ENCODE measurements around the gene SOX6.

The SOX6 gene

GRCh38 chr11:15985127-15985859 lies 371.1 kb downstream of the SOX6 start:
- no peak for DNase-seq

- DNase-seq: no peak
Observed at GRCh38 chr11:15981292-15981691, 375.1 kb downstream of the SOX6 start.

- DNase-seq: no peak
Observed at GRCh38 chr11:15977116-15977515, 379.2 kb downstream of the SOX6 start.

DNA sequence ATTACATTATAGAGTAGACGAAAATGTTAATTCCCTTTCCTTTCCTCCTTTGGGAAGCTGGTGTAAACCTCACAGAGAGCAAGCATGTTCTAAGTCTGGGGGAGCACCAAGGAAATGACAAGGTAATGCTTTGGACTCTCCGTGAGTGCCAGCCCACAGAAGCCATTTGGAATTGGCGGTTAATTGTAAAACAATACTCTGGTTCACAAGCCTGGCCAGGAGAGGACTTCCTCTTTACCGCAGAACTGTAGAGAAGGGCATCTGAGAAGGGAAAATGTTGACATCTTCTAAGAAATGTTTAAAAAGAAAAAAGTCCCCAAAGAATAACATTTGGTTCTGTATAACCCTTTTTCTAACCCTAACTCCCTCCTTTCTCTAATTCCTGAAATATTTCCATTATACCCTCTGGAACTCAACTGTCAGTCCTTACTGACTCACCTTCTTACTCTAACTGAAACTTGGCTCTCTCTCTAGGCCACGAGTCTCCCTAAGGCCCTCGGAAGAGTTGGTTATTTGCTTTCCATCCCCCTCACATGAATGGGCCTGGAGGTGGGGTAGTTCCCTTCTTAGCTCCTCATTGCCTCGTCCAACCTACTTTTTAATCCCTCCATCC lies 379.8 kb downstream of the SOX6 start:
- DNase-seq: peak; percentile 81

DNA sequence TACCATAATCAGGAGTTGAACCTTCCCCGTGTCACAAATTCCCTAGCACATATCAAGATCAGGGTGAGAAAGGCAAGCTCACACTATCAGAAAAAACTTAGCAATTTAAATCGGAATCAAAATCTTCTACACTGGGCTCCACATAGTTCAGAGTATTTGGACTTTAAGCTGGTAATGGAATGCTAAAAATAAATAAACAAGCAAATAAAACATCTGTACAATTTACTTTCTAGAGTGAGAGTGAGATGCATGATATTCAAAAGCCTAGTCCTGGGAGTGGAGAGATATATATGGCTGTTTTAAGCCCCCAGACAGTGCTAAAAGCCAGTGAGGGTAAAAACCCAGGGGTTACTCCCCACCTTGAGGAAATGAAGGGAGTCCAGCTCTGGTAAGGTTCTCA lies 380.6 kb downstream of the SOX6 start:
- DNase-seq: no peak

GRCh38 chr11:15972838-15973237 lies 383.5 kb downstream of the SOX6 start:
- DNase-seq: no peak

DNA sequence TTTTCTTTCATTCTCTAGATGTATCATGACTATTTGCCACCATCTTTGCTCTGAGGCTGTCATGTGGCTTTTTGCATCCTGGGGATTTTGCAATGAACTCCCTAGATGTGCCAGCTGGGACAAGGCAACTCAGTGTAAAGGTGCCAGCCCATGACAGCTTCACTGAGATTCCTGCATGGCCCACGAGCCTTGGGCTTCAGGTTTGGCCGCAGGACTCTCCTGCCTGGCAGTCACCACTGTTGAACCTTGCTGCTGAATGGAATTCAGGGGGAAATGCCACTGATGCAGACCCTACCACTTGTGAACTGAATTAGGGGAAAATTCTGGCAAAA lies 385.2 kb downstream of the SOX6 start:
- DNase-seq: no peak

DNA sequence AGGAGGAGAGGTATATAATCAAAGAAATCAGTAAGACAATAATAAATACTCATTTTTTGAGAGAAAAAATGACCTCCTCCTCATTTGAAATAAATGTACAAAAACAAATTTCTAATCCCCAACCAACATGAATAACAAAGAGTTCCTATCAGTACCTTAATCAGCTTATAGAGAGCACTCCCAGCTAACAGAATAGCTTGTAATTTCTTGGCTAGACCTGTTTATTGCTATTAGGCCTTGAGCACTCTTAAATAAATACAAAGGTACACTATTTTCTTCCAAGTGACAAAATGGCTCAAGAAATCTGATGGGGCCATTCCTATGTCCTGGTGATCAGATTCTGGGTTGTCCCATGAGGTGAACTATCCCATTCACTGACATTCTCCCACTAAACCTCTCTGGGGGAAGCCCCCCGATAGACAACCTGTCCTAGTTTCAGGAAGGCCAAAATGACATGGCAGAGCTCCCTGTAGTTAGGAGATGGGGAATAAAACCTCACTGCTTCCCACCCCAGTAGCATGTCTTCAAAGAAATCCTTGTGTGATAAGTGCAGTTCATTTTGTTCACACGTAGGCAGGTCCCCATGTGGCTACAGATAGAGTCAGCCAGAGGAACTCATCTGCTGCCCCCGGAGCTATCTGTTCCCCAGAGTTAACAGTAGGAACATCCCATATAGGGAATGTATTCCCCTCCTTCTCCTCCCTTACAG lies 385.7 kb downstream of the SOX6 start:
- no peak for DNase-seq

GRCh38 chr11:15969701-15970329 lies 386.5 kb downstream of the SOX6 start:
- DNase-seq: peak; percentile 73

GRCh38 chr11:15969281-15969680 lies 387.1 kb downstream of the SOX6 start:
- DNase-seq: peak; percentile 82

DNA sequence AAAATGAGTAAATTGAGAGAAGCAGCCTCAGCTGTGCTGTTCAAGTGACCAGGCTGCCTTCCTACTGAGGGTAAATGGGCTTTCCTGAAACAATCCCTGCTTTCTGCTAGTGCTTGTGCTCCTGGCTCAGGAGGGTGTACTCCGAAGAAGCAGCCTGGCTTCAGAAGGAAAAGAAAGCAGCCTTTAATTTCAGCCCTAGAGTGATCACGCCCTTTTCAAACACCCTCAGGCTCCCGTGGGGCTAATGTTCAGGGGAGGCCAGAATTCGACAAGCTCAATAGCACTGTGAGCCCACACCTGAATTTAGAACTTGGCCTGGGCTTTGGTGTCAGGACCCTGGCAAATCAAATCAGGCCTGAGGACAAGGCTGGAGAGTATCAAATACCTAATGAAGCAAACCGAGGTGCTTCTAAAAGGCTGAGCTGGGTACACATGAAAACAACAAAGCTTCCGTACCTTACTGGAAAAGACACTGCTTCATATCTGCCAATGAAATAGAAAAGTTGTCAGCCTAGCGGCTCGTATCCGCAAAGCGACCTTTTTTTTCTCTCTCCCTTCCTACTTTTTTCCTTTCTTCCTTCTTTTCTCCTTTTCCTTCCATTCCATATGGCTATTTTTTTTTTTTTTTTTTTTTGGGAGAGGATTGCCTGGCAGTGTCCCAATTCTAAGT lies 387.8 kb downstream of the SOX6 start:
- DNase-seq: no peak

DNA sequence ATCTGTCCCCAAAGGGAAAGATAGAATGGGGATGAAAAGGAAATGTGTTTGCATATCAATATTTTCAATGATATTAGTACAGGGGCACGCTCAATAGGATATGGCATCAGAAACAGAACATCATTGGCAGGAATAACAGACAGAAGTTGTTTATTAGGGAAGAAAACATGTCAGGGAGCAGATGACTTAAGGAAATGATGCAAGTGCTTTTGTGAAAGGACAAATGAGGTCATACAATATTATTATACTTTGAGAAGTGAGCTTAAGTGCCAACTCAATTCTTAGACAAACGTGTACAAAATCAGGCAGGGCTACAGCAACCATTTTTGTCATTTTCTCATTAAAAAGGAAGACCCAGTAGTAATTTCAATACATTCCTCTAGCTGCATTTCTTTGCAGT lies 388.4 kb downstream of the SOX6 start:
- no peak for DNase-seq

GRCh38 chr11:15967166-15967565 lies 389.2 kb downstream of the SOX6 start:
- no peak for DNase-seq

- DNase-seq: no peak
Observed at GRCh38 chr11:15965562-15966250, 390.6 kb downstream of the SOX6 start.

DNA sequence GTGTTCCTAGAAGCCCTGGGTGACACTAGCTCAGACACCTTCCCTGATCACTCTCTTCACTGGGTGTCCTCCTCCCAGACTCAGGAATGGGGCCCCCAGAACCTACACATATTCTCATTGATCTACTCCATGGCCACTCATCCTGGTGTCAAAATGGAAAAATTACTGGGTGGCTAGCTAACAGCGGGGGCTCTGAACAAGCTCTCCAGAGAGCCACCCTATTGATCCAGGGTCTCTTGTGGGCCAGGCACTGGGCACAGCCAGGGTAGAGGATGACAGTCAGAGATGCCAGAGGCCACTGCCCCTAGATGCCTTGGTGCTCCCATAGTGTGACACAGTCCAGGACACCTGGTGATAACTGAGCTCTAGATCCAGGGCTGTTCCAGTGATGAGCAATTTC lies 393.1 kb downstream of the SOX6 start:
- DNase-seq: no peak

DNA sequence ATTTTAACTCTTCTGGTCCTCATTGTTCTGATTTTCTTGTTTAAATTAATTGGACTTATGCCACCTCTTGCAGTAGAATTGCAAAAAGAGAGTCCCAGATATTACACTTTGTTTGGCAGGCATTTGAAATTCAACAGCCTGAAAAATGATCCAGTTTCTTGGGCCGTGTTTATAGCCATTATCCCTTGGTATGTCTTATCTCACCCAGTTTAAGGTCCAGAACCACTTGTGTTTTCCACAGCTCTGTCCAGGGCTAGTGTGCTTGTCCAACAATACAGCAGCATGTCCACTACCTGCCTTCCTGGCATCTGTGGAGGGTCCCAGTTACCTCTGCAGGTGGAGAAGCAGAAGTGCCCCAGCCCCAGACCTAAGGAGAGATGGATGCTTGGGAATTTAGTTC lies 397.4 kb downstream of the SOX6 start:
- no peak for DNase-seq

- DNase-seq: no peak
Observed at GRCh38 chr11:15957234-15957633, 399.1 kb downstream of the SOX6 start.

DNA sequence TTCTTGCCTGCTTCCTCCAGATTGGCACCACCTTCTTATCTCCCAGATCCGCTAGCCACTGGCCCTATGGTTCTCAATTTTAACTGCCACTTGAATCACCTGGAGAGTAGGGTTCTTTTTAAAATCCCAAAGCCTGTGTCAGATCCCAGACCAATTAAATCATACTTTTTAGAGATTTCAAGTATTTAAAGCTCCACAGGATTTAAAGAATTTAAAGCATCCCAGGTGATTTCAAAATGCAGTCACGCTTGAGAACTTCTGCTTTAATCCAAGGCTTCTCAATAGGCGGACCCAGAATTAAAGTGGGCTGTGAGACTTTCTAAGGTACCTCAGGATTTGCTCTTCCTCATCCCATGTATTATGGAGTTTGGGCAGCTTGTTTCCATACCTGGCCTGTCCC lies 400.0 kb downstream of the SOX6 start:
- no peak for DNase-seq

GRCh38 chr11:15955595-15955994 lies 400.8 kb downstream of the SOX6 start:
- no peak for DNase-seq

DNA sequence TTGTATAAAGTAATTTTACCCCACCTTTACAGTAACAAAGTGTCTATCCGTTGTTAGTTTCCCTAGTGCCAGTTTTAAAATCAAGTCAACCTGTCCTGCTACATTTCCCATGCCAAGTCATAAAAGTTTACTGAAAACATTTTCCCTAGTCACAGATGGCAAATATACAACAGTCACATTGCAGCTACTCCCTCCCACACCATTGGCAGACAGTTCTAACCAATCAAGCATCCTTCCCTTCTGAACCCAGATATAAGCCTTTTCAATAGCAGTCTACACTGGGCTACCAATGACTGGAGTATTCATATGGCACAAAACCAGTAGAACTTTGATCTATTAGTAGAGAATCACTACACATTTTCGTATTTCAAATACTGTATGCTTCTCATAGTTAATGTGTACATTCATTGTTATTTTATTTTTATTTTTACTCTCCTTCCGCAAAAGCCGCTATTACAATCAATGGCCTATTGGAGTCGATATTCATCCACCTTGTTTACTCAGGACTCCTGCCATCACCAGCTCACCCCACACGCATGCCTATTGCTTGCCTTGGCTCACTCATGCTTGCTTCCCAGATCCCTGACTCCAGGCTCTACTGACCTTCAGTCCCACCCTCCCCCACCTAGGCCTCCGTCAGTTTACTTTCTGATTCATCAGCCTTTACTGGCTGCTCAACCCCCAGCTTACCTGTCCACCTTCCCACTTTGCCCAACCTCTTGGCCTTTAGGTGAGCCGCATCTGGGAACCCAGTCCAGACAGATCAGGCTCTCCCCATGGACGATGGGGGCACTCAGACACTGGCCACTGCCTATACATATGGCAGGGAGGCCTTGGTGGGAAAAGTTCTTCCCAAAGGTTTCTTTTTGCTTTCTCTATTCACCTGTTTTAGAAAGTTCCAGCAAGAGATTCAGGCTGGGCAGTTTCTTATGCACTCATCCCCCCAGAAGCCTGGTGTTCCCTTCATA lies 408.4 kb downstream of the SOX6 start:
- DNase-seq: no peak

DNA sequence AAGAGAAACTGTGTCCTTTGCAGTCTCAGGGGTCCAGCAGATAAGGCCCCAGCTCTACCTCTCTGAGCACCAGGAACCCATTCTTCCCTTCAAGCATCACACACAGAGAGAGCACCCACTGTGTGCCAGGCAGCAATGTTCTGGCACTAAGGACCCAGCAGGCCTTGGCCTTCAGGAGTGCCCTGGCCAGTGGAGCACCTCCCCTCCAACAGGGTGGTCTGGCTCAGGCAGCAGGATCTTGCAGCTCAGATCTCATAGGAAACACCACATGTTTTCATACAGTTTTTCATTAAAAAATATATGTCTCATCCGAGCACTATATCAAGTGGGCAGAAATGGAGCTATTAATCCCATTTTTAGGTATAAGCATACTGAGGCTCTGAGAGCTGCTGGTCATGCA lies 410.6 kb downstream of the SOX6 start:
- DNase-seq: no peak

DNA sequence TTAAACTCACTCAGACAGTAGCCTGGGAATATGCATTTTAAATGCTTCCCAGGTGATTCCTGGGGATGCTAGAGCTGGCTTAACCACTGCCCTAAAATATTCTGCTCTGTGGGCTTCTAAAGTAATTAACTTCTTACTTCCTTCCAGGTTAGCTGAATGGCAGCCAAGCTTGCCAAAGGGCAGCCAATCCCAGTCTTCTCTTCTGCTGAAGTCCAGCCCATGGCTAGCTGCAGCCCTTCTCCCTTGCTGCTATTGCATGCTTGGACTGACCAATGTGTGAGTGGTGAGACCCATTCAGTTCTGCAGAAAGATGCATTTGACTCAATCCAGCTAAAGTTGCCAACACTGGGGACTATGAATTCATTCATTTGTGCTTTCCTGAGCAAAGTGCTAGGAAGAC lies 411.9 kb downstream of the SOX6 start:
- DNase-seq: no peak
